ENCODE measurements around the gene FGF12.

FGF12 gene

DNA sequence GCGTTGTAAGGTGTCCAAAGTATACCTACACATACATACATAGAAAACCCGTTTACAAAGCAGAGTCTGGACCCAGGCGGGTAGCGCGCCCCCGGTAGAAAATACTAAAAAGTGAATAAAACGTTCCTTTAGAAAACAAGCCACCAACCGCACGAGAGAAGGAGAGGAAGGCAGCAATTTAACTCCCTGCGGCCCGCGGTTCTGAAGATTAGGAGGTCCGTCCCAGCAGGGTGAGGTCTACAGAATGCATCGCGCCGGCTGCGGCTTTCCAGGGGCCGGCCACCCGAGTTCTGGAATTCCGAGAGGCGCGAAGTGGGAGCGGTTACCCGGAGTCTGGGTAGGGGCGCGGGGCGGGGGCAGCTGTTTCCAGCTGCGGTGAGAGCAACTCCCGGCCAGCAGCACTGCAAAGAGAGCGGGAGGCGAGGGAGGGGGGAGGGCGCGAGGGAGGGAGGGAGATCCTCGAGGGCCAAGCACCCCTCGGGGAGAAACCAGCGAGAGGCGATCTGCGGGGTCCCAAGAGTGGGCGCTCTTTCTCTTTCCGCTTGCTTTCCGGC, 318.6 kb downstream of the FGF12 start:
- no peak for DNase-seq

DNA sequence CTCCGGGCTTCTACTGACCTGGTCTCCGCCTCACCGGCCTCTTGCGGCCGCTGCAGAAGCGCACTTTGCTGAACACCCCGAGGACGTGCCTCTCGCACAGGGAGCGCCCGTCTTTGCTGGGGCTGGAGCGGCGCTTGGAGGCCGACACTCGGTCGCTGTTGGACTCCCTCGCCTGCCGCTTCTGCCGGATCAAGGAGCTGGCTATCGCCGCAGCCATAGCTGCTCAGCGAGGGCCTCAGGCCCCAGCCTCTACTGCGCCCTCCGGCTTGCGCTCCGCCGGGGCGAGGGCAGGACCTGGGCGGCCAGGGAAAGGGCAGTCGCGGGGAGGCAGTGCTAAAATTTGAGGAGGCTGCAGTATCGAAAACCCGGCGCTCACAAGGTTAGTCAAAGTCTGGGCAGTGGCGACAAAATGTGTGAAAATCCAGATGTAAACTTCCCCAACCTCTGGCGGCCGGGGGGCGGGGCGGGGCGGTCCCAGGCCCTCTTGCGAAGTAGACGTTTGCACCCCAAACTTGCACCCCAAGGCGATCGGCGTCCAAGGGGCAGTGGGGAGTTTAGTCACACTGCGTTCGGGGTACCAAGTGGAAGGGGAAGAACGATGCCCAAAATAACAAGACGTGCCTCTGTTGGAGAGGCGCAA, 319.2 kb downstream of the FGF12 start:
- no peak for DNase-seq

DNA sequence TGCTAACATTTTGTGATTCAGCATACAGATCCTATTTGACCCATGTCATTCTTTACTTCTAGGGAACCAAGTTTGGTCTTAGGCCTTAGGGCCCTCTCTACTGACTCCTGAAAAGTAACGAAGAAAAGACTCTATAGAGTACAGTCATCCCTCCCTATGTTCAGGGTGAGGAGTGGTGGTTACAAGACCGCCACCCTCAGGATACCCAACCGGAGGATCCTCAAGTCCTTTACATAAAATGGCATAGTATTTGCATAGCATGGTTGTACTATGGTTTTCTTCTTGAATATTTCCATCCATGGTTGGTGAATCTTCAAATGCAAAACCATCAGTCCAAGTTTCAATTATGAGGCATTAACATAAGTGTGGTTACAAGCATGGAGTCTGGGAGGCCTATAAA, 327.6 kb downstream of the FGF12 start:
- DNase-seq, result no peak

DNA sequence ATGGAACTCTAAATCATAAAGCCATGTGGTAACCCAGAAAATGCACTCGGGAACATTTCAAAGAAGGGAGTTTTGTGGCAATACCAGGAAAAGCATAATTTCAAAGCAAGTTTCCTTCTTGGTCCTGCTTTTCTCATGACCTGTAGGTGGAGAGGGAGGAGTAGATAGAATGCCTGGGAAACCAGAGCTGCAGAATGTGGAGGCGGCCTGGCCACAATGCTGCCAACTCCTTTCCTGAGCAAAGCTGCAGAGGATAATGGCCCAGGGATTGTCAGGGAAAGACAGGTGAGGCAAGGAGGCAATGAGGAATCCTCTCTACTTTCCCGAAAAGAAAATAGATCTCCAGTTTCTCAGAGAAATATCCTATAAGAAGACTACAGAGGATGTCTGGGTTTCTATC, 330.3 kb downstream of the FGF12 start:
- DNase-seq, result no peak

DNA sequence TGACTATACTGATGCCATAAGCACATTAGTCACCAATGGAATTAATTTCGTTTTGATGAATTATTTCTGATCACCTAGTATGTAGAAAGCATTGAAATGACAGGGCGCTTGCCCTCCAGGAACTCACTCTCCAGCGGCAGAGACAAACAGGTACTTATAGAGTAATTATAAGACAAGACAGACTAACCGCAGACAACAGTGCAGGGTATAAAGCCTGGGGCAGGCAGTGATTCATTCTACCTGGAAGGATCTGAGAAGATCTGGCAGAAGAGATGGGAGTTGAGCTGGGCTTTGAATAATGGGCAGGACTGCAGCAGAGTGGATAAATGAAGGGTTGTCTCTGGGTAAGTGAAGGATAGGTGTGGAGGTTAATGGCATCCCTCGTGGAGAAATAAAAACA, 331.8 kb downstream of the FGF12 start:
- DNase-seq, result no peak

DNA sequence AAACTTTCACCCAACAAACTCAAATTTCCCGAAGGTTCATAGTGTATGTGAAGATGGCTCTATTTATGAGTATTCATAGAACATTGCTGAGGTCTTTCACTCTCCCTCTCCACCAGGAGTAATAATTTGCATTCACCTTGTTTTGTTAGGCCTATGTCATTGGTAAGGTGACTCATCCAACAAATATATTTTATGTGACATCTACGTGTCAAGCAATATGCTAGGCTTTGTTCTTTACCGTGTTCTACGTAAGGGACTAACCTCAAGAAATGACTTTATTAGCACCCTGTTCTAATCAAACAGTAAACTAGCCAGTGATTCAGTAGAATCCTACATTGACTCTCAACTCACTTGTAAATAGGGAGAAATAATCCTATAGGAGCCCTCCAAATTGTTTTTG, 334.4 kb downstream of the FGF12 start:
- no peak for DNase-seq

DNA sequence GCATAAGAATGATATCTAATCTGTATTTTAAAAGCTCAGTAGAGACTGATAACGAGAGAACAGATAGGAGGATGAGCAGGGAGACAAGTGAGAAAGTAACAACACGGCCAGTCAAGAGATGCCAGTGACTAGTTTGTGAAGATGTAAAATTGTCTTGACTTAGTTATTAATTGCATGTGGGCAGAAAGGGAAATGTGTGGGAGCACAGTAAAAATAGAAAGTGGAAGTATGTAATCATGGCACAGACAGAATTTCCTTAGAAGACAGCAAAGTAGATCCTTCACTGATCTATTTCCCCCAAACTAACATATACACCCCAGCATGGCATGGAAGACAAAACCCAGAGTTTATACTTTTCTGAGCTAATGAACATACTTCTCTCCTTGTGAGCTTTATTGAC, 344.5 kb downstream of the FGF12 start:
- peak; percentile 7 for DNase-seq

DNA sequence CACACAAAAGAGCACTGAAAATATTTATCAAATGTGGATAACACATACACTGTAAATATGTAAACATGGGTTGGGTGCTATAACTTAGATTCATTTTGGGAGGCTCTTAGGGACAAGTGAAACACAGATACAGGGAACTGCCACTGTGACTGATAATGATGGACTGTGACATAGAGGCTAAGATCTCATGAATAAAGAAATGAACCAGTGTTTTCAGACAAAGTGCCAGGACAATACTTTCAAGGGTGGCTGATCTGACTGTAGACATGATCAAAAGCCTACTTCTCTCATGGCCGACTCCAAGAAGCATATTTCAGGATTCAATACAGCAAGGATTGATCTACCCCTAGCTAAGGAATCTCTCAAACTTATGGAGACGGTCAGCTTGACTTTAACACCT, 353.8 kb downstream of the FGF12 start:
- DNase-seq, result no peak

DNA sequence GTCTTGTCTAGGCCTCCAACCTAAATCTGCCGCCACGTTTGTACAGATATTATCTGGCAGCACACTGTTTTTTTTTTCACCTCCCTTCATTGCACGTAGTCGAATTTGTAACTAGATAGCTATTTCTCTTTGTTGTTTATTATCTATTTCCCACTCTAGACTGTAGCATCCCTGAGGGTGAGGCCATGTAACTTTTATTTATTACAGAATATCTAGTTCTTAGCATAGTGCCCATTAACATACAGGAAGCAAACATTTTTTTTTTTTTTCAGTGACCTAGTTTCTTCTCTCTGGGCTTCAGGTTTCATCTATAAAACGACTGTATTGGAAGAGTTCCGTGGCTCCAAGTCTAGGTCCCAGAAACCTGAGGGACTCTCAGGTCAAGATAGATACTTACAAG, 354.3 kb downstream of the FGF12 start:
- no peak for DNase-seq

DNA sequence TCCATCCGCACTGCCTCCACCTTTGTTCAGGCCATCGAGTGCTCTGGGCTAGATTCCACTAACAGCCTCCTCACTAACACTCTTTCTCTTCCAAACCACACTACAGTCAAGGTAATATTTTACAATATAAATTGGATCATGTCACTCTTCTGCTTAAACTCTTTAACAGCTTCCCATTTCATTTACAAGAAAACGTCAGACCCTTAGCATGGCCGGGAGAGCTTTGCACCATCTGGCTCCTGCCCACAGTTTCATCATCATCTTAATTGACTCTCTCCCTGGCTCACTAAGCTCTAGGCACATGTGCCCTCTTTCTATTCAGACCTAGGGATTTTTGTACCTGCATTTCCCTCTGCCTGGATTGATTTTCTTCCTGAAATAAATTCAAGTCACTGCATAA, 354.7 kb downstream of the FGF12 start:
- DNase-seq, result no peak

DNA sequence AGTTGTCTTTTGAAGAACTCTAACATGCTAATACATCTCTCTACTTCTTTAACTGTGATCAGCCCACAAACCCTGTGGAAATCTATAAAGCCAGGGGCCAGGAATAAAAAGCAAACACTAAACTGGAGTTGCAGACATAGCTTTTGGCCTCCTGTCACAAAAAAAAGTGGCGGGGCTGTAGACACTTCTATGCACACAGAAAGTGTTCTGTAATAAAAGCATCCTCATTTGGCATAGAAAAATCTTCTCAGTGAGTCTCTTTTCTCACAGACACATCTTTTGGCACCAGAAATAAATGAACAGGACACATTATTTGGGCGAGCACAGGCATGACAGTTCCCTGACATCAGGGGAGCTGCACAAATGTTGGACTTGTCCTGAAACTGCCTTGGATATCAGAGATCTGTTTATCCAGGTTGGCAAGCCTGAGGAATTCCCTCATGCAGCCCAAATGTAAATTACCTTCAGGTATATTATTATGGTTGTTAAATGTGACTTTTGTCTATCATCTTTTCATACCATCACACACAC, 355.4 kb downstream of the FGF12 start:
- DNase-seq, result no peak

DNA sequence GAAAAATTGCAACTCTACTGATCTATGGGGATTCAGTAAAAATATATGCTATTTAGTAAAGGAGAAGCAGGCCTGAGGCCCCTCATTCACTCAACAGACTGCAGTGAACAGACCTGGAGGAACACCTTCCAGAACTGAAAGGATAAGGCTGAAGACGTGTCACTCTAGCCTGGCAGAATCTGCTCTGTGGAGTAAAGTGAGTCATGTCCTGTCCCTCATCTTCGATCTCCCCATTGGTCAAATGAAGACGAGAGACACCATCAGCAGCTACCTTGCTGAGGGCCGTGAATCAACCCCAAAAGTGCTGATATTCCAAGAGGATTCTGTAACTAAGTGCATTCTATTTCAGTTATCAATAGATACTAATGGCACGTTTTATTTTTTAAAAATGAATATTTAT, 359.7 kb downstream of the FGF12 start:
- DNase-seq, result no peak

DNA sequence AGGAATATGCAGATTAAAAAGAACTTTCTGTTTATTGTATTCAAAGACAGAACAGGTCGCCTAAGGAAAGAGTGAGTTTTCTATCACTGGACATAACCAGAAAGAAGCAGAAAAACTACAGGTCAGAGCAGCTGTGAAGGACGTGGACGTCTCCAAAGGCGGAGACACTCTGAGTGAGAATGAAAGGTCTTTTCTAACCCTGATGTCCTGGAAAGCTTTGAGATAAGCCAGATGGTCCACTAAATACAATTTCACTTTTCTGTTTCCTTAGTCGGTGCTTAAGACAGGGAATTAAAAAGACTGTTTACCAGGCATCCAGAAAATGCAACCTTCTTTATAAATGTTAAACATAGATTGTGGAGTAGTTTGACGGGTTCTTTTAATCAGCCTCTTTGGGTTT, 360.4 kb downstream of the FGF12 start:
- DNase-seq, result no peak

DNA sequence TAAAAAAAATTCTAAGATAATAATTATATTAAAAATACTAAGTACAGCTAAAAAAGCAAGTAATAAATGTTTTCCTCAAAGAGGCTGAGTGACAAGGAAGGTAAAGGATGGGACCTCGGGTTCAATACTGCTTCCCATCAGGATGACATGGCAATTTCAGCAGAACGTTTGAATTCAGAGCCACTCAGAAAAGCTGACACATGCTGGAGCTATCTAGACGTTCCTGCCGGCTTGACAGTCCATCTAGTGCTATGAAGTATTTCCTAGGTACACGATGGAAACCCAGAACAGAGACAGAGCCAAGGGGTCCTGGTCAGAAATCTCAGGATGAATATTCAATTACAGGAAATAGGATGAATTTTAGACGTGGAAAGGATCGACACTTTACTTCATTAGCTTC, 361.8 kb downstream of the FGF12 start:
- no peak for DNase-seq

DNA sequence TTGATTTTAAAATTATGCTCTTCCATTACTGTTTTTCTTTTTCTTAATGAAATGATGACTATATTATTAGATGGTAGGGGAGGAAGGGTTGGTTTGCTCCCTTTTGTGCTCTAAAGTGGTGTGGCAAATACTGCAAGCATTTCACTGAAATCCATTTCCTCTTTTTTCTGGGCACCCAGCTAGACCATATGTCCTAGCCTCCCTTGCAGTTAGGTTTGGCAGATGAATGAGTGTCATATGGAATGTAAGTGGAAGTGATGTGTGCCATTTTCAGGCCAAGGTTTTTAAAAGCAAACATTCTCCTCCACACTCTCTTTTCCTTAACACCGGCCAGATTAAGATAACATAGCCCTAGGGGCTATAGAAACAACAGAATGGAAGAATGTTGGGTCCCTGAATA, 363.0 kb downstream of the FGF12 start:
- DNase-seq, result peak; percentile 19

DNA sequence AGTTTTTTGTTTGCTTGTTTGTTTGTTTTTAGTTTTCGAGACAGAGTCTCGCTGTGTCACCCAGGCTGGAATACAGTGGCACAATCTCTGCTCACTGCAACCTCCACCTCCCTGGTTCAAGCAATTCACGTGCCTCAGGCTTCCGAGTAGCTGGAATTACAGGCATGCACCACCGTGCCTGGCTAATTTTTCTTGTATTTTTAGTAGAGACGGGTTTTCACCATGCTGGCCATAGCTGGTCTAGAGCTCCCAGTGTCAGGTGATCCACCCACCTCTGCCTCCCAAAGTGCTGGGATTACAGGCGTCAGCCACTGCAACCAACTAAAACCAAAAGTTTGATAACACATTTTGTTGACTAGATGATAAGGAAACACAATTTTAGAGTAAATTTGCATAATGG, 372.7 kb downstream of the FGF12 start:
- no peak for DNase-seq

DNA sequence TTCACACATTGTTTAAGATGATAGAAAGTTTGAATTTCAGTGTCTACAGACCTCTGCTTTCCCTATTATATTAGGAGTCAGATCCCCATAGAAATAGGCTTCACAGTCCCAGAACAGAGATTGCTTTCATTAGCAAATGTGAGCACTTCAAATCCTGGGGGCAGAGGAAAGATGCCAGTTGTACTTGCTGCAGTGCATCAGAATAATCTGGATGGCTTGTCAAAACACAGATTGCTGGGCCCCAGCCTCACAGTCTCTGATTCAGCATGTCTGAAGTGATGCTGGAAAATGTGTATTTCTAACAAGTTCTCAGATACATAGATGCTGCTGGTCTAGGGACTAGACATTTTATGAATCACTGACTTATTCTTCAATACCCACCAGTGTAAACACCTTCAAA, 375.2 kb downstream of the FGF12 start:
- DNase-seq, result no peak

DNA sequence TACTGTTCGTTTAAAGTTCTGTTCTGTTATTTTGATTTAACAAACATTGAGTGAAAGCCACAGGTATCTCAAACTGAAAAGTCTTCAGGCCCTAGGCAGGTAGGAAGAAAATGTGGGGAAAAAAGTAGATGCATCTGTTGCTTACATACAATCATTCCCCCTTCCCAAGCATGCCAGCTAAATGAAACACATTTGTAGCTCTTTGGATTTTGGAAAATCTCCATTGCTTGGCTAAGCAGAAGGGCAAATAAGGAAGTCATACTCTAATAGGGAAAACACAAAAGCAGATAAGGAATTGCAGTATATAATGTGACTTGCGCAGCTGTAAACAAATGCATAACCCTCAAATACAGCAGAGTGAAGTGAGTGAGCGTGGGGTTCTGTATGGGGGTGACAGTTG, 375.9 kb downstream of the FGF12 start:
- no peak for DNase-seq

DNA sequence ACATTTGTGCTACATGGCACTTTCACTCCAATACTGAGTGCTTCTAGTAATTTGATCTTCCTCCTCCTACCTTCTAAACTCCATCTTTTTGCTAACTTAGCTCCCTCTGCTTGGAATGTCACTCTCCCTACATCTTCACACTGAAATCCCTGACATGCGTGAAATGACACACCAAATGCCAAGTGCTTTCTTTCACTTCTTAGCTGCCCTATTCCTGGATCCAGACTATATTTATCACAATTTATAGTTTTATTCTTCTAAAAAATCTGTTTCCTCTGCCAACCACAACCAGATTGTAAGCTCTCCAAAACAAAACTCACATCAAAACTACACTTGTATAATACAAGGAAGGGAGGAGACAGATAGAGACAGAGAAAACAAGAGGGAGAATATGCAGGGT, 387.3 kb downstream of the FGF12 start:
- no peak for DNase-seq

DNA sequence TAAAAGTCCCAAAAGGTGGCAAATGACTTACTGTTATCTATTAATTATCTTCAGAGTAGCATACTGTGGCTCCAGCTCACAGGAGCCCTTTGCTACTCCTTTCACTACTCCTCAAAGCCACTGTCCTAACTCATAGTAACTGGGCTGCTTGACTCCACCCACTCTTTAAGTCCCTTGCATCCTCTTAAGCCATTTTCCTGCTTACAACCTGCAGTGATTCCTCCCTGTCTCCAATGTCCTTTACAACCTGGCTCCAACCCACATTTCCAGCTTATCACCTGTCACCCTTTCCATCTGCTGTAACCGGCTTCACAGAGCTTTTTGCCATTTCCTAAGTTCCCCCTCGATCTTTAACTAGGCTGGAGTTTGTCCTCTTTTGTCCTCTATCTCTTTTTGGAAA, 388.1 kb downstream of the FGF12 start:
- no peak for DNase-seq

DNA sequence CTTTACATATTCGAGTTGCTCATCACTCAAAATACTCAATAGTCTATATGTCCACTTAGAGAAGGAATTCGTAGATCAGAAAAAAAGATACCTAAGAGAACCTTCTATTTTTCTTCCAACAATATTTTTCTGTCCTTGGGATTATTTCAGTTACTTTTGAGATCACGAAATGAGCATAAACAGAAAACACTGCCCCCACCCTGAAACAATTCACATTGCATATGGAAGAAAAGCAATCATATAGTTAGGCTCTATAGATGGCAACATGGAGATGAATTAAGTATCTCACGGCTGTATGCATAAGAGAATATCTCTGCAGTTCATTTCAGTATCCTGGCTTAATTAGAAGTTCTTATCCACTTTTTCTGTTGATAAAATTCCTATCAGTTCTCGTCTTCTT, 391.1 kb downstream of the FGF12 start:
- no peak for DNase-seq

DNA sequence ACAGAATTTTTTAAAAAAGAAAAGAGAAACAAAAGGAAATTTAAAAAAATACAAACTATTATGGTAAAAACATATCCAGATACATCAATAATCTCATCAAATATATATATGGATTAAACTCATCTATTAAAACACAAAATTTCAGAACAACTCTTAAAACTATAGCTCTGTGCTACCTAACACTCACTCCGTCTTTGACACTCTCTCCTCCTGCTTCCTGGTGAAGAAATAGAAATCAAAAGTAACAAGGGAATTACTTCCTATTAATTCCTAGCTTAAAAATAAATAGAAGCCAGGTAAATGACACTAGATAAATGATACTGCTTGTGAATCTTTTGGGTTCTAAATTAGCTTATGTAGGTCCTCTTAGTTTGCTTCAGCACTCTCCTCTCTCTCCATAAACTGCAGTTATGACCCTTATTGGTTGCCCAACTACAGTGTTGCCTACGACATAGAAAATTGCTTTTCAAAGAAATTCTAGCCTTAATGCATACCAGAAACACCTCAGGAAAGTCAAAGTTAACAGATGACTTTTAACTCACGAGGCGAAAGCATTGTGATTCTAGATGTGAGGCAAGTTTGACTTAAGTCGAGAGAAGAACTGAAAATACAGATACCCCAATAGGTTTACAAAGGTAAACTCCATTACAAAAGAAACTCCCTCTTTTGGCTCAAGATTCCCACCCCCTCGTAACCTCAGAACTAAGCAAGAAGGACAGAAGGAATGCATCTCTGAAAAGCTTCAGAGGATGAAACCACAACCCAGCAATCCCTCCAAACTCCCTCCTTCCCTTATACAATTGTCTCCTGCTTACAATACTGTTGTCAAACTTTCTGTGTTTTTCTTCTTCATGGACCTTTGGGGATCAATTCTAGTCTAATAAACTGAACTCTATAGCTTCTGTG, 394.7 kb downstream of the FGF12 start:
- DNase-seq, result no peak

DNA sequence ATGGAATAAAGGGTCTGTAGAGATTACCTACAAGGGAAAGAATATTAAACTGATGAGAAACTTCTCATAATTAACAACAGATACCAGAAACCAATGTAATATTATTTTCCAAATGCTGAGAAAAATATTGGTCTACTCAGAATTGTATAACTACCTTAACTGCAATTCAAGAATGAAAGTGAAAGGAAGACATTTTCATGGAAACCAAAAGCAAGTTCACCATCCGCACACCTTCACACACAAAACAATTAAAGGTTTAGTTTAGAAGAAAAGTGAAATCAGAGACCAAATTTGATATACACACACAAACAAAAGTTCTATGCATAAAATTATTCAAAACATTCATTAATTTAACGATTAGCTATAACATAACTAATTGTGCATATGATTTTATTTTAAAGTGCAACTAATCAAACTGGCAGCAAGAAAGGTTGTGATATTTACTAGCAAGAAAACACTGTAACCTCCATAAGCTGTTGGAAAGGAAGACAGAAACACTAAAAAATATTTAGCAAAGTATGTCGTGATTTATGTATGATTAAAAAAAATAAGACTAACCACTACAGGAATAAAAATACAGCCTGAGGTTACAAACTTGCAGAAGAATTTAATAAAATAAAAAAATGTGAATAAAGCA, 395.5 kb downstream of the FGF12 start:
- DNase-seq, result no peak

DNA sequence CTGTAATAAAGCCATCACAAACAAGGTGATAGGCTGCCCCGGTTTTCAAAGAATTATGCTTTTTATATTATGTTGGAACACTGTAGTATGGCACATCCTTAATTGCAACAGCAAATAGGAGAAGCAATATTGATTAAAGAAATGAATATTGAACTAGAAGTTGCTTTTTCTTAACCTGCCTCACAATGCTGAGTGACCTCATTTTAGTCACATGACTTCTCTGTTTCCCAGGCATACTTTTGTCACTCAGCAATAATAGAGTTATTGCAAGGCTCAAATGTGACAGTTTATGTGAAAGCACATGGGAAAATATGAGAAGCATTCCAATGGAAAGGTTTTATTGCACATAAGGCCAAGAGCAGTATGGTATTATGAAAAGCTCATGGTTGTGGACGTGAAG, 400.7 kb downstream of the FGF12 start:
- no peak for DNase-seq

Measured in MV-4-11 (cell line).